DMS79 treated with DMSO at 0.1 percent for 48 hours (cell line): ENCODE results near the gene EZH1.
"Not testable (repeated sequence)": the region's sequence is repeated elsewhere in the genome, so short reads cannot be mapped to it uniquely, and the experiment has no call there.

Experiments
- DNase-seq: peaks from one replicate; lab custom pipeline; 2025; lab: John Stamatoyannopoulos, UW

EZH1 gene

DNA sequence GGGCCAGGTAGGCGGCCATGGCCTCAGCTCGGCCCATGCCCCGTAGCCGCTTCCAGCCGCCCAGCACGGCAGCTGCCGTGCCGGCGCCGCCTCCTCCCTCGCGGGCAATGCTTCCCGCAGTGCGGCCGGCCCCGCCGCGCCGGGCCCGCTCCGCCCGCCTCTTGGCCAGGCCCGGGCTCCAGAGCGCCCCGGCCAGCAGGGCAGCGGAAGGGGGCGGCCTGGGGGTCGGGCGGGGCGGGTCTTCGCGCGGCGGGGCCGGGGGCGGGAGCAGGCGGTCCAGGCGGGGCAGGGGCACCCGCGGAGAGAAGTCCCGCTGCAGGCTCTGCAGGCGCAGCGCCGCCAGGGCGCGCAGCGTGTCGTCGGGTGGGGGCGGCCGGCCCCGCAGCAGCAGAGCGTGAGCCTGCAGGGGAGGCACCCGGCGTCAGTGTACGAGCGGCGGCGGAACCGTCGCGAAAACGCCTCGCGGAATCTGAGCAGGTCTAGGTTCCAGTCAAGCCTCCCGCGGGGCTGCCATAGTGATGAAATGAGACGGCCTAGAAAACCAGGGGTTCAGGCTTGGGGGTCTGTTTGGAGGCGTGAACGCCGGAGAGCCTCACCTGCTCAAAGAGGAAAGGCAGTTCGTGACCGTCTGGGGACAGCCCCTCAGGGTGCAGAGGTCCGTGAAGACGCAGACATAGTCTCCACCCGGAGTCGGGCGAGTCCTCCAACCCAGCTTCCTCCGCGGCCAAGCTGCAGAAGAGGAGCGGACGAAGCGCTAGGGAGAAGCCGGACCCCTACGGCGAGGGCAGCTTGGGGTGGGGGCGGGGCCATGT lies 74.7 kb downstream of the EZH1 start:
- DNase-seq, result no peak

DNA sequence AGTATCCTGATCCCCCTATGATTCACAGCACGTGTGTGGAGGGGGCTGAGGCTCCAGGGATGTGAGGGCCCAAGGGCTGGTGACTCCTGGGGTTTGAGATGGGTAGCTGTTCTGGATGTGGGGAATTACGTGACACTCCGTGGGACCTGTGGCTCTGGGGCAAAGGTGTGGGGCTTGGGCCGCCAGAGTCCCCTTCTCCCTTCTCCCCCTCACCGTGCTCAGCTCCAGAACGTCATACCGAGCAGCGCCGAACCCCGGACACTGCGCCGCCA lies 75.2 kb downstream of the EZH1 start:
- DNase-seq, result no peak

DNA sequence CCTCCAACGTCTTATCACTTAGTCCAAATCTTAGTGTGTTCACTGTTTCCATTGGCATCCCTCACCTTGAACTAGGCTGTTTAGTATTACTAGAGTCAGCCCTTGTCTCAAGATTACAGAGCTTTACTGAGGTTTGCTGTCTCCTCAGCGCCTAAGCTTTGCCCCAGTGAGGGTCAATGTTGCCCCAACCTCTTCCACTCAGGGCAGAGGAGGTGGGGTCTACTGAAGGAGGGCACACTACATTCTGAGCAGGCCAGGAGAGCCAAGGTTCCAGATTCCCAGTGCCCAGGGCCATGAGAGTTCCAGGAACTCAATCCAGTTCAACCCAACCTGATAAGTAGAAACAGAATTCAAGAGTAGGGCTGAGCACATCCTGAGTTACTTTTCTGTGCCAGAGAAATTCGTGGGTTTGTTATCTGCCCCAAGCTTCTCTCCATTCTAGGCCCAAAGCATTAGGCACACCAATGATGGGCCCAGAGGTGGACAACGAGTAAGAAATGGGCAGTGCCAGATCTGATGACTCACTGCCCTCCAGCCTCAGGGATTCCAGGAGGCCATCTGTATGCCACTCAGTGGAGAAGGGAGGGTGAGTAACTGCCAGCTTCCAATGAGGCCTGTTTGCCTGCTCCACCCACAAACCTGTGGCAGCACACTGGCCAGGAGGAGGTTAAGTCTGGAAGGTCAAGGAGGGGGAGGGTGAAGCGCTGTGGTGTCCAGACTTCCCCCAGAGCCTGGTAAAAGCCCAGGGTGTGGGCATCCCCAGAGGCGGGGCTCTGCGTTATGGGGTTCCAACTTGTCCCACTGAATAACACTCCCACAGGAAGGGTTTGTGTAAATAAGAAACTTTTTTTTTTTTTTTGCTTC lies 77.5 kb downstream of the EZH1 start:
- no peak for DNase-seq

DNA sequence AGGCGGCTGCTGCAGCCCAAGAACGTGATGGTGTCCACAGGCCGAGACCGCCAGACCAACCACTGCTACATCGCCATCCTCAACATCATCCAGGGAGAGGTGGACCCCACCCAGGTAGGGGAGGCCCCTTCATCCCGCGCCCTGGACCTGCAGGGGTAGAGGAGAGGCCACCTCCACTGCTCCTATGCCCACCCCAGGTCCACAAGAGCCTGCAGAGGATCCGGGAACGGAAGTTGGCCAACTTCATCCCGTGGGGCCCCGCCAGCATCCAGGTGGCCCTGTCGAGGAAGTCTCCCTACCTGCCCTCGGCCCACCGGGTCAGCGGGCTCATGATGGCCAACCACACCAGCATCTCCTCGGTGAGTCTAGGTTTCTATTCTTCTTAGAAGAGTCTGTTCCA lies 78.7 kb downstream of the EZH1 start:
- not testable (repeated sequence) for DNase-seq

DNA sequence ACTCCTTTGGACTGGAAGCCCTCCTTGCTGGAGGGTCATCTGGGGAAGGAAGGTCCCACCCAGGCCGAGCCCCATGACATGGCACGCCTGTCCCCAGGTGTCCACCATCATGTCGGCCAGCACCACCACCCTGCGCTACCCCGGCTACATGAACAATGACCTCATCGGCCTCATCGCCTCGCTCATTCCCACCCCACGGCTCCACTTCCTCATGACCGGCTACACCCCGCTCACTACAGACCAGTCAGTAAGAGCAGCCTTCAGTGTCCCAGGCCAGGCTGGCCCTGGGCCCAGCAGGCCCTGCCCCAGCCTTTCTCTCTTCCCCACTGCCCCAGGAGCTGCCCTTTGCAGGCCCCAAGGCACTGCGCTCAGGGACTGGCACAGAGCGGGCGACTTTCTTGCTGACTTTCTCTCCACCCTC lies 79.2 kb downstream of the EZH1 start:
- no peak for DNase-seq

DNA sequence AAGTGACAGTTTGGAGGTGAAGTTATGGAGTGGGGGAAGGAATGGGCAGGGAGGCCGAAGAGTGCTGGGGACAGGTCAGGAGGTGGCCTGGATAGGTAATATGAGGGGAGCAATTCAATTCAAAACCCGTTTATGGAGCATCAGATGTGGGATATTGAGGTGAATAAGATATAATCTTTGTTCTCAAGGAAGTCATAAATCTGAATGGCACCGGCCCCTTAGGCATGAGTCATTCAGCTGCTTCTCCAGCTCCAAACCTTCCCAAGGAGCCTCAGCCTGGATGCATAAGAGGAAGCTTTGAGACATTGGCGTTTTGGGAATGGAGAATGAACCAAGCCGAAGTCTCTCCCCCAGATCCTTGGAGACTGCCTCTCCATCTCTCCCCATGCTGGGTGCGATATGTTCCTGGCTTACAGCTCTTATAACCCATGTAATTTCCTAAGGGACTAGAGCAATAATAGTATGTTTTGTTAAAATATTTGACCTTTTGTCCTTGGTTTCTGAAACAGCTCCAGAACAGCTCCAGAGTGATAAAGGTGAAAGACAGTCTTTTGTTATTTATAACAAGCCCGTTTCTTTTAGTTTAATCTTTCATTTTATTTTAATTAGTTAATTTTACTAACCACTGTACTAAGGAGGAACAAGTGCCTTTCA lies 84.0 kb downstream of the EZH1 start:
- DNase-seq, result no peak

DNA sequence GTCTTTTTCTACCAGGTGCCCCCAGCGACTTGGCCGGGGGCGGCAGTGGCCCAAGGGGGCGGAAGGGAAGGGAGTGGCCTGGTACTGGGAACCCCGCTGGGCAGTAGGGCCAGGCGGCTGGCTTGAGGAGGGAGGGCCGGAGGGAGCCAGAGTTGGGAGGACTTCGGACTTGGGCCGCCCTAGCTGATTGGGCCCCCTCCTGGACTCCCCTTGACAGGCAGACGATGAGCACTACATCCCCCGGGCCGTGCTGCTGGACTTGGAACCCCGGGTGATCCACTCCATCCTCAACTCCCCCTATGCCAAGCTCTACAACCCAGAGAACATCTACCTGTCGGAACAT lies 84.9 kb downstream of the EZH1 start:
- not testable (repeated sequence) for DNase-seq

DNA sequence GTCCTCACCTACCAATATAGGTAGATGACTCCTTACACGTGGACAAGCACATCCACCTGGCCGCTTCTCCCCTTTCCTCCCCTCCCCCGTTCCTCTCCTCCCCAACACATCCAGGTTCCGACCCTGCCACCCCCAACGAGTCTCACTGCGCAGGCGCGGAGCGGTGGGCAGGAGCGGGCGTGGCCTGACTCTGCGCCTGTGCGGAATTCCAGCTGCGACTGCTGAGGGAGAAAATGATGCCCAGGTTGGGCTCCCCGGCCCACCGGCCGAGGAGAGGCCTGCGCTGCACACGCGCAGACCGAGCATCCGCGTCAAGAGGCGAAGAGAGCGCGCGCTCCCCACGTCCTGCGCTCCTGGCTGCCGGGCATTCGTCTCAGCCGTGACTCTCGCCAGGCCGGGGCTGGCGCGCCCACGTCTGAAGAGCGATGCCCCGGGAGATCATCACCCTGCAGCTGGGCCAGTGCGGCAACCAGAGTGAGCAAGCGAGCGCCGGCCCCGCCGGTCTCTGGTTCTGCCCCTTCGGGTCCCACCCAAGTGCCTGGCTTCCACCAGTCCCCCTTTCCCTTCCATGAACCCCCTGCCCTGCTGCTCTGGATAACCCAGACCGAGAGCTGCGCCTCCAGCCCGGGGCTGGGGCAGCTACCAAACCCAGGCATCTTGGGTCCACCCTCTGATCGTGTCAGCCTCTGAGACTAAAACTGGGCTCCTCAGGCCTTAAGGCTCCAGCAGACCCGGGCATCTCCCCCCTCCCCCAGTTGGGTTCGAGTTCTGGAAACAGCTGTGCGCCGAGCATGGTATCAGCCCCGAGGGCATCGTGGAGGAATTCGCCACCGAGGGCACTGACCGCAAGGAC lies 85.5 kb downstream of the EZH1 start, which contains the start of gene TUBG2:
TSS of gene TUBG2 (plus strand) at position 206 of the 853 bp plus-strand sequence. CDS start at position 426, 220 bp downstream.
- peak; percentile 93 for DNase-seq

DNA sequence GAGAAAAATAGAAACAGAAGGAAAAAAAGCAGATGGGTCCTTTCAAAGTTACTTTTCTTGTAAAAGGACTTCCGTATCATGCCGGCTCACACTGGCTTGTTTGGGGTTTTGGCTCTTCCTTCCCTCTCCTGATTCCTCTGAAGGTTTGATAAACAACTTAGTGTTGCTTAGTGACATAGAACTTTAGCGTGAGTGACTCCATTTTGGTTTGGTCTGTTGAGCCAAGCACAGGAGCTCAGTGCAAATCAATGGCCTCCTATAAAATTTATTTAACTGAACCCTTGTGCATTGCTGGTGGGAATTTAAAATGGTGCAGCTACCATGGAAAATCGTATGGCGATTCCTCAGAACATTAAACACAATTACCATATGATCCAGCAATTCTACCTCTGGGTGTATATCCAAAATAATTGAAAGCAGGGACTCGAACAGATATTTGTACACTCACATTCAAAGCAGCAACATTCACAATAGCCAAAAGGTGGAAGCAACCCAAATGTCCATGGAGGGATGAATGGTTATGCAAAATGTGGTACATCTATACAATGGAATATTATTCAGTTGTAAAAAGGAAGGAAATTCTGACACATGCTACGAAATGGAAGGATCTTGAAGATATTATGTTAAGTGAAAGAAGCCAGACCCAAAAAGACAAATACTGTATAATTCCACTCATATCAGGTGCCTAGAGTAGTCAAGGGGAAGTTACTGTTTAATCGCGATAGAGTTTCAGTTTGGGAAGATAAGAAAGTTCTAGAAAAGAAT lies 86.8 kb downstream of the EZH1 start:
- DNase-seq, result no peak

DNA sequence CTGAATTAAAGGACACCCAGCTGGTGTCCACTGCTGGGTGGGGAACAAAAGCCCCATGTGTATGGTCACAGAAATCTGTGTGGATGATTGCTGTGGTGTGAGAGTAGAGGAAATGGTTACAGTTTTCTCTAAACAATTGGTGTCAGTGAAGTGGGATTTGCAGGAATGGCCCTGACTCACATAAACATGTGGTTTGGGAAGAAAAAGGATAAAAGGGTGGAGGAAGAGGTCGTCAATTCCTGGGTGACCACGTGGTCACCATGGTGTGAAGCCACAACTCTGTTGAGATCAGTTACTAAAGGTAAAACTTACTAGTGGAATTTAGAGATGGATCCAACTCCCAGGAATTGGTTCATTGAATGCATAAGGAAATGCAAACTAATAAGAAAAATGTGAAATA lies 89.3 kb downstream of the EZH1 start:
- no peak for DNase-seq

DNA sequence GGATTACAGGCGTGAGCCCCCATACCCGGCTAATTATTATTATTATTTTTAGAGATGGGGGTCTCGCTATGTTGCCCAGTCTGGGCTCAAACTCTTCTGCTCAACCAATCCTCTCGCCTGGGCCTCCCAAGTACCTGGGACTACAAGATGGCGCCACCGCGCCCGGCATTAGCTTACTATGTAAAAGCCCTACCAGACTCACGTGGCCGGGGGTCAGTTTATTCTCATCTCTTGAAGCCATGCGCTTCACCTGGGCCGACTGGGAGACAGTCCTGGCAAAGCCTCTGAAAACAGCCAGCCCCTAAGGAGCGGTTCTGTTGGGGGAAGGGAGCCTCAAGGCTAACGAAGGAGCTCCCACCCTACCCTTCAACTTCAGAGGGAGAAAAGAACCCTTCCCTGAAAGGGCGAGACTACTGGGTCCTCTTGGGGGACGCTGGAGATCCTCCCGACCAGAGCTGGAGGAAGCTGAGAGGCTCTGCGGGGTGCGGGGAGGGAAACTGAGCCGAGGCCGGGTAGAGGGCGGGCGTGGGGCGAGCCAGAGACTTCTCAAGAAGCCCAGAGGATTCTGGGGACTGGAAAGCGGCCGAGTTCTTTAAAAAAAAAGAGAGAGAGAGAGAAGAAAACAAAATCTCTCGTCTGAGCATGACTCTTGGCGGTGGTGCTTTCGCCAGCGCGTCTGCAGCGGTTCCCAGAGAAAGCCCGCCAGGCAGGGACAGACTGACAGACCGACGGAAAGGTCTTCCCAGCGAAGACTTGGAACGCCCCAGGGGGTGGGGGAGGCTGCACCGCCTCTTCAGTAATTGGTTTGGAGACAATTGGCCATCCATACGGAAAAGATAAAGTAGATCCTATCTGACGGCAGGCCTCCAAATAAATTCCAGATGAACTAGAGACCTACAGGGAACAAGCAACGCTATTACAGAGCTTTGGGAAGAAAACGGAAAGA lies 91.4 kb downstream of the EZH1 start:
- no peak for DNase-seq

DNA sequence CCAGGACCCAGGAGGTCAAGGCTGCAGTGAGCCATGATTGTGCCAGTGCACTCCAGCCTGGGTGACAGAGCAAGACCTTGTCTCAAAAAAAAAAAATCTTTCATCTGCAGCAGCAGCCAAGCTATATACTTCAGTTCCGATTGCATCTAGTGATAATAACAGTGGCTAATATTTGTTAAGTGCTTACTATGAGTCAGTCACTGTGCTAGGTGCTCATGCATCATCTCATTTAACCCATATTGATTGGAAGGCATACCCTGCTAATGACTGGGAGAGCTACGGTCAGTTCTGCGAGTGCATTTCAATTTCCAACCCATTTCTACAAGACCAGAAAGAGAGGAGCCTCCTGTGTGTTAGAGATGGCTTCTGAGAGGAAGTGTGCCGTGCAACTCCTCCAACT lies 93.4 kb downstream of the EZH1 start:
- no peak for DNase-seq
